H1 (cell line): ENCODE measurements around the gene CTNNA3. TPM values are rescaled to one million over a fixed set of nuclear protein-coding genes. Genes with fewer than 3 reads are reported as not detected.

Experiments
- CTCF ChIA-PET: fragments of 300-600 bp; sonication (Branson Sonifier 250); formaldehyde crosslinking; loops from one replicate; lab custom pipeline; 2021; ENCODE audit not compliant: partially characterized antibody; lab: Charles Lee
- POLR2A ChIA-PET: fragments of 300-600 bp; sonication (Branson Sonifier 250); formaldehyde crosslinking; loops from one replicate; lab custom pipeline; 2021; ENCODE audit warnings: inconsistent platforms; ENCODE audit not compliant: partially characterized antibody; lab: Charles Lee
- DNase-seq, 2 experiments: peaks; one replicate each; pipeline versions ENCODE4 v3.0.0 to v3.0.0-alpha.2; 2010 to 2022; ENCODE audit warnings: low spot score in 2 of 2, low read depth in 1 of 2, mixed read lengths in 1 of 2
- FAIRE-seq: peaks from 2 replicates; lab custom pipeline; 2011; peaks lifted over from hg19 to GRCh38; lab: Jason Lieb, UNC
- H2AFZ ChIP-seq: 2 replicates; pipeline ENCODE4 v1.8.1; 2012; ENCODE audit warnings: low read length, inconsistent platforms
- H2AK5ac ChIP-seq: 2 replicates; pipeline ENCODE4 v1.6.1; 2013; ENCODE audit warnings: low read depth, low read length
- H2BK120ac ChIP-seq: replicated peaks from 2 replicates; pipeline ENCODE3; 2013; ENCODE audit warnings: low read depth, low read length, inconsistent platforms
- H2BK12ac ChIP-seq: 2 replicates; pipeline ENCODE4 v1.6.1; 2013; ENCODE audit warnings: low read depth, low read length
- H2BK15ac ChIP-seq: 2 replicates; pipeline ENCODE4 v1.6.1; 2013; ENCODE audit warnings: low read length
- H2BK20ac ChIP-seq: 2 replicates; pipeline ENCODE4 v1.6.1; 2013; ENCODE audit warnings: low read length
- H2BK5ac ChIP-seq: 2 replicates; pipeline ENCODE4 v1.6.1; 2013; ENCODE audit warnings: low read depth, low read length
- H3K14ac ChIP-seq: 2 replicates; pipeline ENCODE4 v1.6.1; 2013; ENCODE audit warnings: inconsistent platforms; ENCODE audit not compliant: insufficient read length
- H3K18ac ChIP-seq: 2 replicates; pipeline ENCODE4 v1.6.1; 2013; ENCODE audit warnings: low read length; ENCODE audit errors: extremely low read depth
- H3K23ac ChIP-seq: 2 replicates; pipeline ENCODE4 v1.6.1; 2013; ENCODE audit warnings: inconsistent platforms; ENCODE audit not compliant: insufficient read length
- H3K23me2 ChIP-seq: 2 replicates; pipeline ENCODE4 v1.6.1; 2013; ENCODE audit warnings: low read depth, low read length
- H3K27ac ChIP-seq: 2 replicates; pipeline ENCODE4 v1.6.1; 2011; ENCODE audit warnings: low read depth, low read length, inconsistent platforms
- H3K27me3 ChIP-seq, 4 experiments: replicated peaks in 1 of 4; 1 replicate in 1 of 4; 2 replicates in 3 of 4; pipeline versions ENCODE4 v1.6.1 to v1.8.1; 2011 to 2013; ENCODE audit warnings: low read length in 3 of 4, mild to moderate bottlenecking in 3 of 4, inconsistent platforms in 2 of 4, mixed read lengths in 2 of 4, moderate library complexity in 1 of 4; ENCODE audit not compliant: control insufficient read depth in 3 of 4, insufficient read depth in 3 of 4; ENCODE audit errors: extremely low read depth in 1 of 4
- H3K36me3 ChIP-seq, 4 experiments: 2 replicates each; pipeline versions ENCODE4 v1.6.1 to v1.8.1; 2011 to 2013; ENCODE audit warnings: mild to moderate bottlenecking in 4 of 4, low read length in 3 of 4, moderate library complexity in 2 of 4, control low read depth in 1 of 4, inconsistent platforms in 1 of 4; ENCODE audit not compliant: insufficient read depth in 4 of 4, control insufficient read depth in 2 of 4
- H3K4ac ChIP-seq: replicated peaks from 2 replicates; pipeline ENCODE3; 2013; ENCODE audit warnings: low read length, low read depth, mixed read lengths, inconsistent platforms; ENCODE audit not compliant: insufficient read length
- H3K4me1 ChIP-seq, 4 experiments: replicated peaks in 1 of 4; 1 replicate in 1 of 4; 2 replicates in 3 of 4; pipeline versions ENCODE4 v1.6.1 to v1.8.1; 2011 to 2013; ENCODE audit warnings: low read length in 3 of 4, inconsistent platforms in 2 of 4, mixed read lengths in 1 of 4; ENCODE audit not compliant: insufficient read depth in 4 of 4, control insufficient read depth in 3 of 4
- H3K4me2 ChIP-seq, 2 experiments: 2 replicates each; pipeline versions ENCODE4 v1.6.1 to v1.8.1; 2011 to 2013; ENCODE audit warnings: low read depth in 2 of 2, low read length in 2 of 2, control low read depth in 1 of 2, inconsistent platforms in 1 of 2, mild to moderate bottlenecking in 1 of 2; ENCODE audit not compliant: insufficient read depth in 1 of 2
- H3K4me3 ChIP-seq, 4 experiments: fragments of 200-600, 300-600 bp in 1 of 4; sonication (generic), shearing (Covaris generic), sonication (Bioruptor Twin) in 1 of 4; 2 replicates each; pipeline versions ENCODE4 v1.5.1 to v1.8.1; 2011 to 2016; ENCODE audit warnings: low read length in 4 of 4, low read depth in 3 of 4, control low read depth in 2 of 4, inconsistent platforms in 2 of 4, mild to moderate bottlenecking in 2 of 4, mixed read lengths in 1 of 4, moderate library complexity in 1 of 4; ENCODE audit not compliant: insufficient read depth in 2 of 4; ENCODE audit errors: extremely low read depth in 1 of 4
- H3K56ac ChIP-seq: replicated peaks from 2 replicates; pipeline ENCODE3; 2013; ENCODE audit warnings: low read depth, mild to moderate bottlenecking, mixed read lengths, low read length, inconsistent platforms; ENCODE audit not compliant: insufficient read length
- H3K79me1 ChIP-seq: 2 replicates; pipeline ENCODE4 v1.6.1; 2013; ENCODE audit warnings: low read depth, low read length, control low read depth
- H3K79me2 ChIP-seq, 2 experiments: 2 replicates each; pipeline versions ENCODE4 v1.6.1 to v1.8.1; 2012 to 2013; ENCODE audit warnings: low read length in 2 of 2, mild to moderate bottlenecking in 2 of 2, inconsistent platforms in 1 of 2; ENCODE audit not compliant: insufficient read depth in 2 of 2, control insufficient read depth in 1 of 2
- H3K9ac ChIP-seq, 4 experiments: replicated peaks in 1 of 4; 1 replicate in 1 of 4; 2 replicates in 3 of 4; pipeline versions ENCODE4 v1.6.1 to v1.8.1; 2011 to 2013; ENCODE audit warnings: low read depth in 3 of 4, low read length in 3 of 4, control low read depth in 2 of 4, mild to moderate bottlenecking in 2 of 4, moderate library complexity in 2 of 4, inconsistent platforms in 1 of 4; ENCODE audit errors: extremely low read depth in 1 of 4
- H3K9me3 ChIP-seq, 2 experiments: 2 replicates each; pipeline versions ENCODE4 v1.6.1 to v1.8.1; 2012 to 2013; ENCODE audit warnings: mild to moderate bottlenecking in 2 of 2, moderate library complexity in 2 of 2, control low read depth in 1 of 2, inconsistent platforms in 1 of 2, low read depth in 1 of 2, low read length in 1 of 2, mixed read lengths in 1 of 2; ENCODE audit not compliant: insufficient read depth in 2 of 2
- H4K20me1 ChIP-seq, 2 experiments: replicated peaks in 1 of 2; 2 replicates each; pipeline versions ENCODE3 to v1.8.1; 2011 to 2013; ENCODE audit warnings: inconsistent platforms in 2 of 2, low read length in 2 of 2, mild to moderate bottlenecking in 1 of 2; ENCODE audit not compliant: insufficient read depth in 2 of 2, control insufficient read depth in 1 of 2
- H4K5ac ChIP-seq: 2 replicates; pipeline ENCODE4 v1.6.1; 2013; ENCODE audit warnings: low read length, low read depth, mixed read lengths, inconsistent platforms; ENCODE audit not compliant: insufficient read length
- H4K8ac ChIP-seq: 2 replicates; pipeline ENCODE4 v1.8.0; 2013; ENCODE audit warnings: mild to moderate bottlenecking, moderate library complexity, low read length, inconsistent platforms; ENCODE audit not compliant: insufficient read depth; ENCODE audit errors: extremely low read depth
- H4K91ac ChIP-seq: replicated peaks from 2 replicates; pipeline ENCODE3; 2013; ENCODE audit warnings: low read length, mixed read lengths, inconsistent platforms; ENCODE audit not compliant: insufficient read length
- CBX8 ChIP-seq: fragments of 300-800, 300-1000 bp; sonication (generic); IDR thresholded peaks from 2 replicates; pipeline ENCODE4 v1.7.1; 2016; ENCODE audit warnings: low read depth, low read length, borderline replicate concordance
- CTBP2 ChIP-seq: IDR thresholded peaks from 2 replicates; pipeline ENCODE4 v1.7.0; 2011; ENCODE audit warnings: borderline replicate concordance, mild to moderate bottlenecking, moderate library complexity, mixed read lengths, low read length; ENCODE audit not compliant: insufficient read depth, insufficient read length
- EZH2 ChIP-seq: fragments of 200-600 bp; sonication (generic); IDR thresholded peaks from 2 replicates; pipeline ENCODE4 v1.7.1; 2012; ENCODE audit warnings: low read depth, mild to moderate bottlenecking, moderate library complexity, low read length, inconsistent platforms; ENCODE audit not compliant: severe bottlenecking
- KDM1A ChIP-seq: fragments of 200-600, 300-600 bp; sonication (generic); IDR thresholded peaks from 2 replicates; pipeline ENCODE4 v1.7.1; 2016; ENCODE audit warnings: mild to moderate bottlenecking, low read length, borderline replicate concordance
- ZNF274 ChIP-seq: IDR thresholded peaks from 2 replicates; pipeline ENCODE4 v1.7.0; 2012; ENCODE audit warnings: low read length, borderline replicate concordance; ENCODE audit errors: extremely low read depth
- WGBS, 2 experiments: shearing (Covaris generic) in 1 of 2; methylation state at CpG; one replicate each; pipeline versions ENCODE4 v1.1.6 to v1.1.7; 2013 to 2015; ENCODE audit warnings: low lambda C conversion rate in 2 of 2, mixed read lengths in 2 of 2, inconsistent platforms in 1 of 2, low coverage in 1 of 2, missing lambda C conversion rate in 1 of 2; ENCODE audit not compliant: insufficient replicate concordance in 2 of 2, insufficient coverage in 1 of 2, insufficient read length in 1 of 2; ENCODE audit errors: extremely low coverage in 1 of 2, missing lambda C conversion rate in 1 of 2; 5-methylcytosine and 5-hydroxymethylcytosine counted together
- polyA plus RNA-seq, 7 experiments: library from polyadenylated mRNA; depleted of rRNA in 3 of 7; stranded (reverse) in 5 of 7; unstranded in 2 of 7; fragments of >200 nt in 5 of 7; fragments of 200-250 nt in 2 of 7; gene quantifications; 1 replicate in 5 of 7; 2 replicates in 1 of 7; 4 replicates in 1 of 7; pipeline versions ENCODE4 v1.2.1 to v1.2.3, GENCODE V29; 2011 to 2013; ENCODE audit warnings: missing spikeins in 2 of 7, mixed read lengths in 2 of 7
- total RNA-seq: library from RNA; stranded (reverse); fragmentation: NEBNext Ultra II Directional; extraction: Animal tissue kit (Norgen Biotek cat#: 25700); gene quantifications from 2 replicates; pipeline ENCODE4 v1.2.1, GENCODE V29; 2021
- TF ChIP-seq, protein P1 (sequence below), 3 experiments: IDR thresholded peaks; 1 replicate in 2 of 3; 2 replicates in 1 of 3; pipeline versions ENCODE4 v1.5.1 to v1.6.1; 2011; ENCODE audit warnings: low read length in 3 of 3, mild to moderate bottlenecking in 3 of 3, inconsistent platforms in 2 of 3, low read depth in 1 of 3, moderate library complexity in 1 of 3; ENCODE audit not compliant: insufficient read depth in 1 of 3; ENCODE audit errors: control extremely low read depth in 1 of 3
- TF ChIP-seq, protein P2 (sequence below): IDR thresholded peaks from 2 replicates; pipeline ENCODE4 v1.6.1; 2011; ENCODE audit warnings: low read length, improper control_type of control experiment

CTNNA3 gene
- total and polyA plus RNA-seq, 2 of the 8 experiments (the other 6 are each of a cell fraction or from before 2014, with no cell fraction given) = 1.3 to 1.5 TPM

DNA sequence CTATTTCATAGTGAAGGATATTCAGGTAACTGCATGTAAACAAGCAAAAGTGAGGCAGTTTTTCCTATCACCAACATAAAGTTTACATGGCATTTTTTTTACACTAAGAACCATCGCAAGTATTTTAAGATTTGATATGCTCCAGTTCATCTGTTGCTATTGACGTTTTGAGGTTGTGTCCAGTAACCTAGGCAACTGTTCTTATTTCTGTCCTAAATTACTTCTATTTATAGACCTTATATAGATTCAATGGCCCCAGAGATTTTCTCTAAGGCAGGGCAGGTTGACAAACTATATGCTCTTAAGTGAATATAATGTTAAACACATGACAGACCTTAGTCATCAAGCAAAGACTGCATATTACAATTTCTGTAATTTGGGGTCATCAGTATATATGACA, 1600.4 kb downstream of the CTNNA3 start:
- no peak overlapping the region for H2BK5ac ChIP-seq
- no peak overlapping the region for H2BK15ac ChIP-seq
- H2BK20ac ChIP-seq = no peak overlapping the region
- no peak overlapping the region for H3K27ac ChIP-seq
- H3K36me3 ChIP-seq = no peaks in the 10 kb centered on the region
- H2BK12ac ChIP-seq = no peak overlapping the region
- no peaks in the 10 kb centered on the region for H4K20me1 ChIP-seq
- no peak overlapping the region for H3K9ac ChIP-seq
- H4K5ac ChIP-seq = no peak overlapping the region
- no peak overlapping the region for H3K23ac ChIP-seq
- no peak overlapping the region for H3K14ac ChIP-seq
- no peak overlapping the region for H3K4me2 ChIP-seq
- ChIA-PET POLR2A (no interaction called here), CTCF (no interaction called here)
- 90% methylated on average over 2 of the region's 2 CpGs; no CpG with 5 or more reads in 1 of the 2 experiments for WGBS, 2 experiments
- H3K79me2 ChIP-seq = no peaks in the 10 kb centered on the region
- no peaks in the 10 kb centered on the region for H3K27me3 ChIP-seq
- H3K56ac ChIP-seq = no peak overlapping the region
- no peak overlapping the region for H3K18ac ChIP-seq
- H2AK5ac ChIP-seq = no peak overlapping the region
- H3K79me1 ChIP-seq = no peaks in the 10 kb centered on the region
- H3K4me3 ChIP-seq = no peak overlapping the region
- no peaks in the 10 kb centered on the region for H3K23me2 ChIP-seq
- no peak for FAIRE-seq
- no peak for DNase-seq
- no peak overlapping the region for H3K4ac ChIP-seq
- no peaks in the 10 kb centered on the region for H3K9me3 ChIP-seq
- no peak overlapping the region for H2AFZ ChIP-seq
- H4K91ac ChIP-seq = no peak overlapping the region
- H2BK120ac ChIP-seq = no peak overlapping the region
- no peaks in the 10 kb centered on the region for H3K4me1 ChIP-seq
- H4K8ac ChIP-seq = no peak overlapping the region
- TF ChIP-seq ZNF274 (no peak), KDM1A (no peak), CTBP2 (no peak), CBX8 (no peak), EZH2 (no peak)
- TF ChIP-seq, protein P1, sequence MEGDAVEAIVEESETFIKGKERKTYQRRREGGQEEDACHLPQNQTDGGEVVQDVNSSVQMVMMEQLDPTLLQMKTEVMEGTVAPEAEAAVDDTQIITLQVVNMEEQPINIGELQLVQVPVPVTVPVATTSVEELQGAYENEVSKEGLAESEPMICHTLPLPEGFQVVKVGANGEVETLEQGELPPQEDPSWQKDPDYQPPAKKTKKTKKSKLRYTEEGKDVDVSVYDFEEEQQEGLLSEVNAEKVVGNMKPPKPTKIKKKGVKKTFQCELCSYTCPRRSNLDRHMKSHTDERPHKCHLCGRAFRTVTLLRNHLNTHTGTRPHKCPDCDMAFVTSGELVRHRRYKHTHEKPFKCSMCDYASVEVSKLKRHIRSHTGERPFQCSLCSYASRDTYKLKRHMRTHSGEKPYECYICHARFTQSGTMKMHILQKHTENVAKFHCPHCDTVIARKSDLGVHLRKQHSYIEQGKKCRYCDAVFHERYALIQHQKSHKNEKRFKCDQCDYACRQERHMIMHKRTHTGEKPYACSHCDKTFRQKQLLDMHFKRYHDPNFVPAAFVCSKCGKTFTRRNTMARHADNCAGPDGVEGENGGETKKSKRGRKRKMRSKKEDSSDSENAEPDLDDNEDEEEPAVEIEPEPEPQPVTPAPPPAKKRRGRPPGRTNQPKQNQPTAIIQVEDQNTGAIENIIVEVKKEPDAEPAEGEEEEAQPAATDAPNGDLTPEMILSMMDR (IDR thresholded peaks at IDR 0.05; ENCODE audit: control extremely low read depth in 1 of 3, insufficient read depth in 1 of 3, low read depth in 1 of 3, low read length in 3 of 3) = no peak
- TF ChIP-seq, protein P2, sequence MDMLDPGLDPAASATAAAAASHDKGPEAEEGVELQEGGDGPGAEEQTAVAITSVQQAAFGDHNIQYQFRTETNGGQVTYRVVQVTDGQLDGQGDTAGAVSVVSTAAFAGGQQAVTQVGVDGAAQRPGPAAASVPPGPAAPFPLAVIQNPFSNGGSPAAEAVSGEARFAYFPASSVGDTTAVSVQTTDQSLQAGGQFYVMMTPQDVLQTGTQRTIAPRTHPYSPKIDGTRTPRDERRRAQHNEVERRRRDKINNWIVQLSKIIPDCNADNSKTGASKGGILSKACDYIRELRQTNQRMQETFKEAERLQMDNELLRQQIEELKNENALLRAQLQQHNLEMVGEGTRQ = no peak
